Fibroblast of upper back skin (primary cell): ENCODE results near the gene MTHFD2.

Source experiments
- DNase-seq: peaks from one replicate; pipeline ENCODE4 v3.0.0-alpha.2; 2013

MTHFD2 gene

GRCh38 chr2:74232426-74232825 is 34.0 kb downstream of the MTHFD2 start:
- no peak for DNase-seq

- no peak for DNase-seq
Measured at GRCh38 chr2:74233648-74234047, 35.2 kb downstream of the MTHFD2 start.

- DNase-seq: no peak
Measured at GRCh38 chr2:74235041-74235440, 36.6 kb downstream of the MTHFD2 start.

- DNase-seq: peak; percentile 72
Measured at GRCh38 chr2:74238879-74239278, 40.5 kb downstream of the MTHFD2 start.

GRCh38 chr2:74239346-74239745 is 40.9 kb downstream of the MTHFD2 start:
- no peak for DNase-seq

- DNase-seq: no peak
Measured at GRCh38 chr2:74242354-74243071, 44.1 kb downstream of the MTHFD2 start.

GRCh38 chr2:74244286-74244685 is 45.9 kb downstream of the MTHFD2 start:
- no peak for DNase-seq

- DNase-seq: no peak
Measured at GRCh38 chr2:74246496-74247195, 48.2 kb downstream of the MTHFD2 start.

GRCh38 chr2:74249406-74250122 is 51.1 kb downstream of the MTHFD2 start:
- DNase-seq: no peak

- peak; percentile 38 for DNase-seq
Measured at GRCh38 chr2:74250189-74250631, 51.8 kb downstream of the MTHFD2 start.

GRCh38 chr2:74252036-74252435 is 53.6 kb downstream of the MTHFD2 start:
- no peak for DNase-seq

GRCh38 chr2:74252862-74253261 is 54.4 kb downstream of the MTHFD2 start:
- no peak for DNase-seq

- no peak for DNase-seq
Measured at GRCh38 chr2:74253306-74253970, 55.0 kb downstream of the MTHFD2 start.

GRCh38 chr2:74253971-74254310 is 55.5 kb downstream of the MTHFD2 start:
- DNase-seq: peak; percentile 47

GRCh38 chr2:74255660-74256213 is 57.3 kb downstream of the MTHFD2 start:
- DNase-seq: no peak

- DNase-seq: no peak
Measured at GRCh38 chr2:74259191-74259590, 60.8 kb downstream of the MTHFD2 start.

GRCh38 chr2:74259733-74260132 is 61.3 kb downstream of the MTHFD2 start:
- DNase-seq: no peak

- no peak for DNase-seq
Measured at GRCh38 chr2:74260495-74260894, 62.1 kb downstream of the MTHFD2 start.

GRCh38 chr2:74261204-74261864 is 62.9 kb downstream of the MTHFD2 start:
- peak; percentile 28 for DNase-seq

- DNase-seq: no peak
Measured at GRCh38 chr2:74262681-74263080, 64.3 kb downstream of the MTHFD2 start.

- DNase-seq: no peak
Measured at GRCh38 chr2:74264281-74264680, 65.9 kb downstream of the MTHFD2 start.

GRCh38 chr2:74267068-74267467 is 68.7 kb downstream of the MTHFD2 start:
- no peak for DNase-seq
